Measurements from ENCODE around the gene PJA1.

The PJA1 gene

GRCh38 chrX:69196666-69197065 is 31.4 kb upstream of the PJA1 start:
- H3K4me3 ChIP-seq (ENCODE audit: insufficient read length, low read depth) = no peak overlapping the region
- H3K27me3 ChIP-seq (ENCODE audit: insufficient read depth, insufficient read length) = no peaks in the 10 kb centered on the region
- DNase-seq (ENCODE audit: low read depth, low spot score) = no peak
- H3K4me1 ChIP-seq (ENCODE audit: insufficient read depth, insufficient read length) = peaks cover 3% of the 10 kb centered on the region
- no peaks in the 10 kb centered on the region for H3K36me3 ChIP-seq (ENCODE audit: insufficient read depth, insufficient read length, low read length)
- H3K9me3 ChIP-seq (ENCODE audit: insufficient read depth, low read length) = no peaks in the 10 kb centered on the region
- H3K9ac ChIP-seq (ENCODE audit: insufficient read length, low read depth) = no peak overlapping the region
- TF ChIP-seq SUZ12 (IDR thresholded peaks at IDR 0.05; ENCODE audit: extremely low read depth, insufficient read depth, insufficient read length) = no peak
- no peak for TF ChIP-seq YY1 (IDR thresholded peaks at IDR 0.05; ENCODE audit: insufficient read depth, insufficient read length)
- TF ChIP-seq ZNF274 (IDR thresholded peaks at IDR 0.05; ENCODE audit: low read depth, low read length) = no peak

GRCh38 chrX:69195810-69196209 is 30.6 kb upstream of the PJA1 start:
- Histone ChIP-seq H3K27me3 (ENCODE audit: insufficient read depth, insufficient read length) (no peaks in the 10 kb centered on the region), H3K4me3 (ENCODE audit: insufficient read length, low read depth) (no peak overlapping the region), H3K36me3 (ENCODE audit: insufficient read depth, insufficient read length, low read length) (no peaks in the 10 kb centered on the region), H3K4me1 (ENCODE audit: insufficient read depth, insufficient read length) (peaks cover 3% of the 10 kb centered on the region), H3K9ac (ENCODE audit: insufficient read length, low read depth) (no peak overlapping the region), H3K9me3 (ENCODE audit: insufficient read depth, low read length) (no peaks in the 10 kb centered on the region)
- TF ChIP-seq ZNF274 (IDR thresholded peaks at IDR 0.05; ENCODE audit: low read depth, low read length) (no peak), SUZ12 (IDR thresholded peaks at IDR 0.05; ENCODE audit: extremely low read depth, insufficient read depth, insufficient read length) (no peak), YY1 (IDR thresholded peaks at IDR 0.05; ENCODE audit: insufficient read depth, insufficient read length) (no peak)
- DNase-seq (ENCODE audit: low read depth, low spot score) = no peak

- DNase-seq (ENCODE audit: low read depth, low spot score) = no peak
- Histone ChIP-seq H3K4me1 (ENCODE audit: insufficient read depth, insufficient read length) (peaks cover 3% of the 10 kb centered on the region), H3K9me3 (ENCODE audit: insufficient read depth, low read length) (no peaks in the 10 kb centered on the region), H3K4me3 (ENCODE audit: insufficient read length, low read depth) (no peak overlapping the region), H3K27me3 (ENCODE audit: insufficient read depth, insufficient read length) (no peaks in the 10 kb centered on the region), H3K36me3 (ENCODE audit: insufficient read depth, insufficient read length, low read length) (no peaks in the 10 kb centered on the region), H3K9ac (ENCODE audit: insufficient read length, low read depth) (no peak overlapping the region)
- no peak for TF ChIP-seq SUZ12 (IDR thresholded peaks at IDR 0.05; ENCODE audit: extremely low read depth, insufficient read depth, insufficient read length)
- no peak for TF ChIP-seq ZNF274 (IDR thresholded peaks at IDR 0.05; ENCODE audit: low read depth, low read length)
- no peak for TF ChIP-seq YY1 (IDR thresholded peaks at IDR 0.05; ENCODE audit: insufficient read depth, insufficient read length)
Measured at GRCh38 chrX:69195192-69195591, 29.9 kb upstream of the PJA1 start.

- no peak overlapping the region for H3K9ac ChIP-seq (ENCODE audit: insufficient read length, low read depth)
Measured at GRCh38 chrX:69192603-69193002, 27.4 kb upstream of the PJA1 start.

GRCh38 chrX:69189576-69190371 is 24.5 kb upstream of the PJA1 start:
- H3K36me3 ChIP-seq (ENCODE audit: insufficient read depth, insufficient read length, low read length) = no peaks in the 10 kb centered on the region
- H3K9ac ChIP-seq (ENCODE audit: insufficient read length, low read depth) = no peak overlapping the region
- H3K27me3 ChIP-seq (ENCODE audit: insufficient read depth, insufficient read length) = no peaks in the 10 kb centered on the region
- H3K9me3 ChIP-seq (ENCODE audit: insufficient read depth, low read length) = no peaks in the 10 kb centered on the region
- no peak overlapping the region for H3K4me3 ChIP-seq (ENCODE audit: insufficient read length, low read depth)
- H3K4me1 ChIP-seq (ENCODE audit: insufficient read depth, insufficient read length) = no peaks in the 10 kb centered on the region
- TF ChIP-seq ZNF274 (IDR thresholded peaks at IDR 0.05; ENCODE audit: low read depth, low read length) = no peak
- no peak for TF ChIP-seq SUZ12 (IDR thresholded peaks at IDR 0.05; ENCODE audit: extremely low read depth, insufficient read depth, insufficient read length)
- TF ChIP-seq YY1 (IDR thresholded peaks at IDR 0.05; ENCODE audit: insufficient read depth, insufficient read length) = no peak
- DNase-seq (ENCODE audit: low read depth, low spot score) = no peak

More at GRCh38 chrX:69192603-69193002, 27.4 kb upstream of the PJA1 start:
- TF ChIP-seq SUZ12 (IDR thresholded peaks at IDR 0.05; ENCODE audit: extremely low read depth, insufficient read depth, insufficient read length) (no peak), YY1 (IDR thresholded peaks at IDR 0.05; ENCODE audit: insufficient read depth, insufficient read length) (no peak), ZNF274 (IDR thresholded peaks at IDR 0.05; ENCODE audit: low read depth, low read length) (no peak)
- DNase-seq (ENCODE audit: low read depth, low spot score) = no peak
- H3K36me3 ChIP-seq (ENCODE audit: insufficient read depth, insufficient read length, low read length) = no peaks in the 10 kb centered on the region
- no peaks in the 10 kb centered on the region for H3K27me3 ChIP-seq (ENCODE audit: insufficient read depth, insufficient read length)
- peaks cover 3% of the 10 kb centered on the region for H3K4me1 ChIP-seq (ENCODE audit: insufficient read depth, insufficient read length)
- no peaks in the 10 kb centered on the region for H3K9me3 ChIP-seq (ENCODE audit: insufficient read depth, low read length)
- no peak overlapping the region for H3K4me3 ChIP-seq (ENCODE audit: insufficient read length, low read depth)

GRCh38 chrX:69186651-69187050 is 21.4 kb upstream of the PJA1 start:
- H3K9ac ChIP-seq (ENCODE audit: insufficient read length, low read depth) = no peak overlapping the region

GRCh38 chrX:69185886-69186285 is 20.6 kb upstream of the PJA1 start:
- DNase-seq (ENCODE audit: low read depth, low spot score) = no peak
- H3K27me3 ChIP-seq (ENCODE audit: insufficient read depth, insufficient read length) = peaks cover 7% of the 10 kb centered on the region
- TF ChIP-seq ZNF274 (IDR thresholded peaks at IDR 0.05; ENCODE audit: low read depth, low read length) = no peak
- TF ChIP-seq YY1 (IDR thresholded peaks at IDR 0.05; ENCODE audit: insufficient read depth, insufficient read length) = no peak

More at GRCh38 chrX:69186651-69187050, 21.4 kb upstream of the PJA1 start:
- Histone ChIP-seq H3K27me3 (ENCODE audit: insufficient read depth, insufficient read length) (no peaks in the 10 kb centered on the region), H3K9me3 (ENCODE audit: insufficient read depth, low read length) (no peaks in the 10 kb centered on the region), H3K36me3 (ENCODE audit: insufficient read depth, insufficient read length, low read length) (no peaks in the 10 kb centered on the region), H3K4me1 (ENCODE audit: insufficient read depth, insufficient read length) (no peaks in the 10 kb centered on the region), H3K4me3 (ENCODE audit: insufficient read length, low read depth) (no peak overlapping the region)
- TF ChIP-seq SUZ12 (IDR thresholded peaks at IDR 0.05; ENCODE audit: extremely low read depth, insufficient read depth, insufficient read length) (no peak), YY1 (IDR thresholded peaks at IDR 0.05; ENCODE audit: insufficient read depth, insufficient read length) (no peak), ZNF274 (IDR thresholded peaks at IDR 0.05; ENCODE audit: low read depth, low read length) (no peak)
- DNase-seq (ENCODE audit: low read depth, low spot score) = no peak

More at GRCh38 chrX:69185886-69186285, 20.6 kb upstream of the PJA1 start:
- Histone ChIP-seq H3K9ac (ENCODE audit: insufficient read length, low read depth) (no peak overlapping the region), H3K4me1 (ENCODE audit: insufficient read depth, insufficient read length) (peaks cover 3% of the 10 kb centered on the region), H3K36me3 (ENCODE audit: insufficient read depth, insufficient read length, low read length) (no peaks in the 10 kb centered on the region), H3K9me3 (ENCODE audit: insufficient read depth, low read length) (no peaks in the 10 kb centered on the region), H3K4me3 (ENCODE audit: insufficient read length, low read depth) (no peak overlapping the region)

All from NT2/D1 (cell line).